Uterus (tissue), 4 donors: Measurements from ENCODE around the gene OR1L1. TPM values are rescaled to one million over a fixed set of nuclear protein-coding genes. Genes with fewer than 3 reads are reported as not detected.

Experiments
- DNase-seq, 2 donors: peaks; one replicate each; pipeline ENCODE4 v3.0.0-alpha.2; 2019 to 2020
- H3K27ac ChIP-seq, 2 donors: fragments of 200-600 bp; sonication (generic); 1 replicate in 1 of 2; 2 replicates in 1 of 2; pipeline ENCODE4 v1.5.1; 2016 to 2018
- H3K27me3 ChIP-seq, 2 donors: fragments of 200-600 bp; sonication (generic); one replicate each; pipeline ENCODE4 v1.5.1; 2018 to 2019; ENCODE audit warnings: control low read depth in 1 of 2
- H3K36me3 ChIP-seq, 2 donors: fragments of 200-600 bp; sonication (generic); one replicate each; pipeline ENCODE4 v1.5.1; 2019; ENCODE audit warnings: control low read depth in 1 of 2
- H3K4me1 ChIP-seq, 2 donors: fragments of 200-600 bp; sonication (generic); one replicate each; pipeline ENCODE4 v1.5.1; 2018 to 2019; ENCODE audit warnings: control low read depth in 1 of 2
- H3K4me3 ChIP-seq, 2 donors: fragments of 200-600 bp; sonication (generic); 1 replicate in 1 of 2; 2 replicates in 1 of 2; pipeline ENCODE4 v1.5.1; 2018 to 2019; ENCODE audit warnings: mild to moderate bottlenecking in 1 of 2
- H3K9me3 ChIP-seq, 2 donors: fragments of 200-600 bp; sonication (generic); one replicate each; pipeline ENCODE4 v1.5.1; 2019; ENCODE audit warnings: control low read depth in 1 of 2
- POLR2A ChIP-seq, 2 donors: fragments of 450-650 bp; IDR thresholded peaks; one replicate each; pipeline ENCODE4 v1.6.1; 2016; ENCODE audit warnings: antibody characterized with exemption in 2 of 2, mild to moderate bottlenecking in 1 of 2, moderate library complexity in 1 of 2
- intact Hi-C: fragments of 100-400 bp; cut with DNase I; formaldehyde crosslinking; loops from one replicate; pipeline ENCODE4 v1.15.1; 2023; ENCODE audit warnings: low total_unique reads
- total RNA-seq, 4 donors: library from RNA; depleted of rRNA in 3 of 4; stranded (reverse); fragments of >200 nt in 3 of 4; gene quantifications; one replicate each; pipeline versions ENCODE4 v1.1.0 to v1.2.4, GENCODE V29; 2014 to 2023
- TF ChIP-seq, protein P1 (sequence below), 4 experiments: fragments of 200-600 bp in 2 of 4; fragments of 450-650 bp in 2 of 4; sonication (generic) in 2 of 4; IDR thresholded peaks; one replicate each; pipeline ENCODE4 v1.5.1; 2016 to 2019; ENCODE audit warnings: antibody characterized with exemption in 4 of 4, mild to moderate bottlenecking in 2 of 4, moderate library complexity in 1 of 4
- donor health status: DM: yes; HTN: yes; CAD: no.

The OR1L1 gene
- total RNA-seq, 4 donors from 2014 or later, result not detected

DNA sequence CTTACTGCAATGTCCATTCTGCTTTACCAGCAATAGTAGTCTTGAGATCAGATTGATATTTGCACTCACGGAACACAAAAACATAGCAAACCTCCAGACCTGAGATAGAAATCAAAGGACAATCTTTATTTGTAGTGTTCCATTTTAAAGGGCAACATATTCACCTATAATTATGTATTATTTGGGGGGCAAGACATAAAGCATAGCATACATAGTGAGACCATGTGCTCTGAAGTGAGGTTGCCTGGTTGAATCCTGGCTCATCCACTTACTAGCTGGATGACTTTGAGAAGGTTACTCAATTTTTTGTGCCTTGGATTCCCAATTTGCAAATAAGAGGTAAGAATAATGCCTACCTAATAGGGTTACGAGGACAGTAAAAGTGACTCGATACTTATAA lies 4.0 kb upstream of the OR1L1 start, which contains the start of gene OR1B1:
Gene OR1B1 (minus strand): TSS at position 101 of the 400 bp plus-strand sequence.
- TF ChIP-seq, protein P1, sequence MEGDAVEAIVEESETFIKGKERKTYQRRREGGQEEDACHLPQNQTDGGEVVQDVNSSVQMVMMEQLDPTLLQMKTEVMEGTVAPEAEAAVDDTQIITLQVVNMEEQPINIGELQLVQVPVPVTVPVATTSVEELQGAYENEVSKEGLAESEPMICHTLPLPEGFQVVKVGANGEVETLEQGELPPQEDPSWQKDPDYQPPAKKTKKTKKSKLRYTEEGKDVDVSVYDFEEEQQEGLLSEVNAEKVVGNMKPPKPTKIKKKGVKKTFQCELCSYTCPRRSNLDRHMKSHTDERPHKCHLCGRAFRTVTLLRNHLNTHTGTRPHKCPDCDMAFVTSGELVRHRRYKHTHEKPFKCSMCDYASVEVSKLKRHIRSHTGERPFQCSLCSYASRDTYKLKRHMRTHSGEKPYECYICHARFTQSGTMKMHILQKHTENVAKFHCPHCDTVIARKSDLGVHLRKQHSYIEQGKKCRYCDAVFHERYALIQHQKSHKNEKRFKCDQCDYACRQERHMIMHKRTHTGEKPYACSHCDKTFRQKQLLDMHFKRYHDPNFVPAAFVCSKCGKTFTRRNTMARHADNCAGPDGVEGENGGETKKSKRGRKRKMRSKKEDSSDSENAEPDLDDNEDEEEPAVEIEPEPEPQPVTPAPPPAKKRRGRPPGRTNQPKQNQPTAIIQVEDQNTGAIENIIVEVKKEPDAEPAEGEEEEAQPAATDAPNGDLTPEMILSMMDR (IDR thresholded peaks at IDR 0.05), result no peak
- TF ChIP-seq POLR2A (IDR thresholded peaks at IDR 0.05), result no peak
- Histone ChIP-seq H3K27ac (no peak within 1 kb of the TSS), H3K4me1 (no peaks in the 10 kb centered on the region), H3K9me3 (no peaks in the 10 kb centered on the region), H3K4me3 (no peak within 1 kb of the TSS), H3K36me3 (no peaks in the 10 kb centered on the region), H3K27me3 (no peaks in the 10 kb centered on the region)
- DNase-seq, result no peak
- intact Hi-C loops, result no loop called here

- no peaks in the 10 kb centered on the region for H3K27me3 ChIP-seq
- no peak overlapping the region for H3K27ac ChIP-seq
- no peak for DNase-seq
- TF ChIP-seq, protein P1 (IDR thresholded peaks at IDR 0.05), result no peak
- TF ChIP-seq POLR2A (IDR thresholded peaks at IDR 0.05), result no peak
- H3K36me3 ChIP-seq, result no peaks in the 10 kb centered on the region
- peaks cover 0 to 3% of the 10 kb centered on the region in 2 donors for H3K9me3 ChIP-seq
- intact Hi-C loops, result no loop called here
- no peaks in the 10 kb centered on the region for H3K4me1 ChIP-seq
- no peak overlapping the region for H3K4me3 ChIP-seq
These were observed 11.0 kb downstream of the OR1L1 start for GRCh38 chr9:122672481-122672880.

- DNase-seq, result no peak
- no peaks in the 10 kb centered on the region for H3K9me3 ChIP-seq
- H3K4me1 ChIP-seq, result no peaks in the 10 kb centered on the region
- no peaks in the 10 kb centered on the region for H3K36me3 ChIP-seq
- no peak overlapping the region for H3K27ac ChIP-seq
- H3K27me3 ChIP-seq, result no peaks in the 10 kb centered on the region
- H3K4me3 ChIP-seq, result no peak overlapping the region
- TF ChIP-seq, protein P1 (IDR thresholded peaks at IDR 0.05), result no peak
- no peak for TF ChIP-seq POLR2A (IDR thresholded peaks at IDR 0.05)
- intact Hi-C loops, result no loop called here
These were observed 23.3 kb downstream of the OR1L1 start for GRCh38 chr9:122684851-122685250.

DNA sequence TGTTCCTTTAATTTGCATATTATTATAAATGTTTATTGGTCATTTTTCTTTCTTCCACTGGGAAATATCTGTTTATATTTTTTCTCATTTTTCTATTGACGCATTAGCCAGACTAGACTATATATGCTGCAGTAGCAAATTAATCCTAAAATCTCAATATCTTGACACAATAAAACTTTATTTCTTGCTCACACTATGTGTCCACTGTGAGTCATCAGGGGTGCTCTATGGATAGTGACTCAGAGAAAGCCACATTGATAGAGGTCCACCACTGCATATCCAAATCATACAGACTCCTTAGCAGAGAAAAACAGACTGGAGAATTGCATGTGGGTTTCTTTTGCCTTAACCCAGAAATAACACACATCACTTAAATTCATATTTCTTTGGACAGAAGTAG lies 34.2 kb downstream of the OR1L1 start:
- intact Hi-C loops, result no loop called here
- Histone ChIP-seq H3K27ac (no peak overlapping the region), H3K4me3 (no peak overlapping the region), H3K27me3 (no peaks in the 10 kb centered on the region), H3K4me1 (no peaks in the 10 kb centered on the region), H3K36me3 (no peaks in the 10 kb centered on the region), H3K9me3 (peaks cover 0 to 9% of the 10 kb centered on the region in 2 donors)
- TF ChIP-seq, protein P1 (IDR thresholded peaks at IDR 0.05), result no peak
- DNase-seq, result no peak

Other genes starting within 250 kb of the OR1L1 start
- gene OR1J1, start 183.8 kb upstream of the OR1L1 start, total RNA-seq, result not detected
- not detected for gene OR1J2, start 150.9 kb upstream of the OR1L1 start, total RNA-seq
- not detected for gene OR1J4, start 142.6 kb upstream of the OR1L1 start, total RNA-seq
- not detected for gene OR1N1, start 134.4 kb upstream of the OR1L1 start, total RNA-seq
- gene OR1N2, start 108.6 kb upstream of the OR1L1 start, total RNA-seq, result not detected
- under 1 TPM in 2 of 4 donors, not detected in 2; 0.27 to 0.28 TPM for gene OR1L8, start 78.3 kb upstream of the OR1L1 start, total RNA-seq
- gene OR1Q1, start 47.0 kb upstream of the OR1L1 start, total RNA-seq, result not detected
- gene OR1B1, start 4.1 kb upstream of the OR1L1 start, total RNA-seq, result under 1 TPM in 1 of 4 donors, not detected in 3; 0.41 TPM
- gene OR1L3, start 13.4 kb downstream of the OR1L1 start, total RNA-seq, result not detected
- gene OR1L4, start 62.3 kb downstream of the OR1L1 start, total RNA-seq, result not detected
- not detected for gene OR1L6, start 80.6 kb downstream of the OR1L1 start, total RNA-seq
- not detected for gene OR5C1, start 127.2 kb downstream of the OR1L1 start, total RNA-seq
- not detected for gene OR1K1, start 138.4 kb downstream of the OR1L1 start, total RNA-seq
- gene PDCL, start 166.9 kb downstream of the OR1L1 start, total RNA-seq, result 10 to 100 TPM; 16.9 to 74.0 (median 21.1) TPM
- 10 to 100 TPM; 21.8 to 69.0 (median 52.5) TPM for gene RC3H2, start 243.6 kb downstream of the OR1L1 start, total RNA-seq